Heart right ventricle (tissue), 16 donors: Measurements from ENCODE around the gene TEX264. TPM values are rescaled to one million over a fixed set of nuclear protein-coding genes. Genes with fewer than 3 reads are reported as not detected.

ENCODE experiments used
- ATAC-seq, 8 donors: fragments of 200-7000 bp; cut with Tn5 transposase; one replicate each; pipeline ENCODE4 v1.9.1; 2020; ENCODE audit warnings: mild to moderate bottlenecking in 8 of 8, moderate library complexity in 8 of 8, moderate number of reproducible peaks in 1 of 8
- DNase-seq, 2 donors: peaks; one replicate each; pipeline ENCODE4 v3.0.0-alpha.2; 2020
- H3K27ac ChIP-seq, 10 donors: fragments of 200-600 bp; sonication (generic) in 2 of 10; one replicate each; pipeline versions ENCODE4 v1.5.0 to v1.8.0; 2020 to 2022; ENCODE audit warnings: mild to moderate bottlenecking in 3 of 10
- H3K27me3 ChIP-seq, 7 donors: fragments of 200-600 bp; one replicate each; pipeline ENCODE4 v1.8.0; 2021 to 2022; ENCODE audit warnings: mild to moderate bottlenecking in 2 of 7
- H3K36me3 ChIP-seq, 9 donors: fragments of 200-600 bp; sonication (generic) in 1 of 9; one replicate each; pipeline versions ENCODE4 v1.5.0 to v1.8.0; 2020 to 2022; ENCODE audit warnings: mild to moderate bottlenecking in 2 of 9
- H3K4me1 ChIP-seq, 9 donors: fragments of 200-600 bp; sonication (generic) in 1 of 9; one replicate each; pipeline versions ENCODE4 v1.5.0 to v1.8.0; 2020 to 2022; ENCODE audit warnings: mild to moderate bottlenecking in 4 of 9
- H3K4me3 ChIP-seq, 10 donors: fragments of 200-600 bp; sonication (generic) in 2 of 10; one replicate each; pipeline versions ENCODE4 v1.5.0 to v1.8.0; 2020 to 2022; ENCODE audit warnings: mild to moderate bottlenecking in 7 of 10, moderate library complexity in 2 of 10
- H3K9me3 ChIP-seq, 11 donors: fragments of 200-600 bp in 10 of 11; sonication (generic) in 2 of 11; one replicate each; pipeline versions ENCODE4 v1.5.0 to v1.8.0; 2013 to 2022; ENCODE audit warnings: mild to moderate bottlenecking in 2 of 11, control low read depth in 1 of 11, moderate library complexity in 1 of 11
- WGBS, 2 donors: extraction: QIAGEN DNeasy Blood & Tissue Kit; methylation state at CpG; one replicate each; pipeline ENCODE4 v1.1.7; 2013; ENCODE audit warnings: inconsistent platforms in 1 of 2; 5-methylcytosine and 5-hydroxymethylcytosine counted together
- intact Hi-C, 10 donors: fragments of 100-400 bp; cut with DNase I; formaldehyde crosslinking; loops; one replicate each; pipeline versions ENCODE4 v1.11.1 to v1.14.2; 2022
- long read RNA-seq, 3 donors: library from polyadenylated mRNA; unstranded; transcript quantifications; one replicate each; pipeline ENCODE4 v2.0.0, GENCODE V29; 2020 to 2021
- polyA plus RNA-seq, 2 donors: library from polyadenylated mRNA; stranded (reverse); fragments of 200-250 nt; gene quantifications; one replicate each; pipeline ENCODE4 v1.2.3, GENCODE V29; 2013
- total RNA-seq, 10 donors: library from RNA; stranded (reverse); fragmentation: NEBNext Ultra II Directional in 3 of 10; extraction: Animal tissue kit (Norgen Biotek cat#: 25700) in 3 of 10; gene quantifications; one replicate each; pipeline versions ENCODE4 v1.2.1 to v1.2.4, GENCODE V29; 2021 to 2023
- TF ChIP-seq, protein P1 (sequence below), 9 donors: fragments of 200-600 bp; sonication (generic) in 2 of 9; IDR thresholded peaks; one replicate each; pipeline versions ENCODE4 v1.5.0 to v1.8.0; 2021 to 2022; ENCODE audit warnings: antibody characterized with exemption in 9 of 9, mild to moderate bottlenecking in 5 of 9, moderate library complexity in 1 of 9
- donor health status: Arrhythmogenic right ventricular cardiomyopathy.
- donor health status: ischemic (EF 13 %, LVEDD 7.1; RV severe dilation, severe dysfunction).
- donor health status: healthy with polysubstance abuse.
- donor health status: DM: no; HTN: yes; CAD: no.
- donor health status: DM: no; HTN: no; CAD: no.
- donor health status: ischemic (EF 25% LVEDD 6.9; RV normal size, moderate dysfunction).
- donor health status: ischemic (EF 25% LVEDD 5.7; RV mildly dilated, moderate dysfunction).
- donor health status: healthy.
- donor health status: DM: yes; HTN: yes; CAD: no.
- donor health status: Ischemic cardiomyopathy.
- donor health status: ischemic (EF 35%, LVEDD 5.7; RV mildly dilated, moderate dysfunction).
- donor health status: nonischemic (EF 11% LVEDD 7.7; RV severe dilation, severe dysfunction).
- donor health status: DM: yes; HTN: yes; CAD: no.
- donor health status: PGD.
- donor health status: ischemic (EF 29% LVEDD 5.4; RV normal size, mild dysfunction).
- donor health status: nonischemic (EF 23%, LVEDD 6.1; RV moderate dilation, normal function).

The TEX264 gene, protein sequence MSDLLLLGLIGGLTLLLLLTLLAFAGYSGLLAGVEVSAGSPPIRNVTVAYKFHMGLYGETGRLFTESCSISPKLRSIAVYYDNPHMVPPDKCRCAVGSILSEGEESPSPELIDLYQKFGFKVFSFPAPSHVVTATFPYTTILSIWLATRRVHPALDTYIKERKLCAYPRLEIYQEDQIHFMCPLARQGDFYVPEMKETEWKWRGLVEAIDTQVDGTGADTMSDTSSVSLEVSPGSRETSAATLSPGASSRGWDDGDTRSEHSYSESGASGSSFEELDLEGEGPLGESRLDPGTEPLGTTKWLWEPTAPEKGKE
- total RNA-seq: 10 to 100 TPM; 28.4 to 50.1 (median 33.4) TPM
- 10 to 100 TPM; 66.7 to 87.0 TPM for polyA plus RNA-seq
- long read RNA-seq, donor 1, transcript TEX264-201 (5 exons, 1,340 nt): major isoform, 48 of 71 reads
- long read RNA-seq, donor 1, partial matches to known transcripts: 7 of 71 reads
- long read RNA-seq, donor 1, other reads (novel, unspliced or antisense): 7 of 71 reads
- long read RNA-seq, donor 2, transcript TEX264-201 (5 exons, 1,340 nt): major isoform, 32 of 61 reads
- long read RNA-seq, donor 2, transcript TEX264-213 (4 exons, 800 nt): minor isoform, 7 of 61 reads
- long read RNA-seq, donor 2, partial matches to known transcripts: 4 of 61 reads
- long read RNA-seq, donor 2, other reads (novel, unspliced or antisense): 11 of 61 reads
- long read RNA-seq, donor 3, transcript TEX264-215 (6 exons, 1,488 nt): minor isoform, 9 of 165 reads
- long read RNA-seq, donor 3, transcript TEX264-201 (5 exons, 1,340 nt): major isoform, 118 of 165 reads
- long read RNA-seq, donor 3, partial matches to known transcripts: 9 of 165 reads
- long read RNA-seq, donor 3, other reads (novel, unspliced or antisense): 20 of 165 reads

DNA sequence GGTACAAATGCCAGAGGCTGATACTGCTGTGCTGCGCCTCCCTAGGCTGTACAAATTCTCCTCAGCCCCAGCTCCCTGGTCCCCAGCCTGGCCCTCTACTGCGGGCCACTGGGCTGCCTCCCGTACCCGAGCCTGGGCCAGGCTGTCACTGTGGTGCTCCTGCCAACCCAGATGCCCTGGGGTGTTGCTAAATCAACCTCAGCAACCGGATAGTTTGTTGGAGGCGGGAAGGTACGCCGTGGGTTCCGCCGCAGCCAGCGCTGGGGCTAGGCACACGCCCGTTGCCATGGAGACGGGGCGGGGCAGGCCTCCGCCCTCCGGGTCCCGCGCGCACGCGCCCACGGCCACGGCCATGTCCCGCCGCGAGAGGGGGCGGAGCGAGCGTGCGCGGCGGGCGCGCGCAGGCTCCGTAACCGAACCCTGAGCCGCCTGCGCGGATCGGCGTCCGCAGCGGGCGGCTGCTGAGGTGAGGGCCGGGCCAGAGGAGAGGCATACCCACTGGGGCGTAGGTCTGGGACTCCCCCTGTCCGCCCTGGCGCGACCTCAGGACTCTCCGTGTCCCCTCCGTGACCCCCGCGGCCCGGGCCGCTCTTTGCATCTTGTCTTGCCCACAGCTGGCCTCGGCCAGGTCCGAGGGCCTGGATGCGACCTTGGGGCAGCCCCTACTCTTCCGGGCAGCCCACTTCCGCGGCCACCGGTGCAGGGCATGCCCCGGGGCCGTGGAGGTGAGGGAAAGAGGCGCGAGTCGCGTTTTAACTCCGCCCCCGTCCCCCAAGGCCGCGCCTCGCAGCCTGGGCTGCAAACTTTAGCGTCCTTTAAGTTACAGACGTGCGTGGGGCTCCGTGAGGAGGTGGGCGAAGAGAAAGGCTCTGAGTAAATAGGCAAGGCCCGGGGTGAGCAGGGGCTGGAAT is at the start of gene TEX264:
TSS of gene TEX264 (plus strand) at position 430 of the 911 bp plus-strand sequence. CDS start 3,053 bp downstream, outside the sequence.
- no peaks in the 10 kb centered on the region for H3K27me3 ChIP-seq
- peak within 1 kb of the TSS; percentile 72 to 98 (median 88) for H3K4me3 ChIP-seq
- WGBS, 2 donors: 1% methylated on average over 78 to 81 of the region's 81 CpGs
- peak within 1 kb of the TSS; percentile 90 to 99 (median 97) for H3K27ac ChIP-seq
- no peaks in the 10 kb centered on the region for H3K9me3 ChIP-seq
- peaks cover 7 to 65% (median 40%) of the 10 kb centered on the region in 9 donors for H3K4me1 ChIP-seq
- peak; percentile 87 to 95 for DNase-seq
- peak; percentile 90 to 96 (median 94) for ATAC-seq
- peaks cover 0 to 21% (median 0%) of the 10 kb centered on the region in 9 donors for H3K36me3 ChIP-seq
- intact Hi-C loops: loop anchor here in 6 of 10 donors (1.0 to 10.0 kb wide), 5 partner anchors 169 to 284 kb away; partner anchors contain the start of genes DCAF1 (in 3 of the 6), RBM15B (in 3 of the 6) and MANF (in 1 of the 6)
- TF ChIP-seq, protein P1, sequence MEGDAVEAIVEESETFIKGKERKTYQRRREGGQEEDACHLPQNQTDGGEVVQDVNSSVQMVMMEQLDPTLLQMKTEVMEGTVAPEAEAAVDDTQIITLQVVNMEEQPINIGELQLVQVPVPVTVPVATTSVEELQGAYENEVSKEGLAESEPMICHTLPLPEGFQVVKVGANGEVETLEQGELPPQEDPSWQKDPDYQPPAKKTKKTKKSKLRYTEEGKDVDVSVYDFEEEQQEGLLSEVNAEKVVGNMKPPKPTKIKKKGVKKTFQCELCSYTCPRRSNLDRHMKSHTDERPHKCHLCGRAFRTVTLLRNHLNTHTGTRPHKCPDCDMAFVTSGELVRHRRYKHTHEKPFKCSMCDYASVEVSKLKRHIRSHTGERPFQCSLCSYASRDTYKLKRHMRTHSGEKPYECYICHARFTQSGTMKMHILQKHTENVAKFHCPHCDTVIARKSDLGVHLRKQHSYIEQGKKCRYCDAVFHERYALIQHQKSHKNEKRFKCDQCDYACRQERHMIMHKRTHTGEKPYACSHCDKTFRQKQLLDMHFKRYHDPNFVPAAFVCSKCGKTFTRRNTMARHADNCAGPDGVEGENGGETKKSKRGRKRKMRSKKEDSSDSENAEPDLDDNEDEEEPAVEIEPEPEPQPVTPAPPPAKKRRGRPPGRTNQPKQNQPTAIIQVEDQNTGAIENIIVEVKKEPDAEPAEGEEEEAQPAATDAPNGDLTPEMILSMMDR (IDR thresholded peaks at IDR 0.05): peak in 1 of 9 donors; percentile 10

DNA sequence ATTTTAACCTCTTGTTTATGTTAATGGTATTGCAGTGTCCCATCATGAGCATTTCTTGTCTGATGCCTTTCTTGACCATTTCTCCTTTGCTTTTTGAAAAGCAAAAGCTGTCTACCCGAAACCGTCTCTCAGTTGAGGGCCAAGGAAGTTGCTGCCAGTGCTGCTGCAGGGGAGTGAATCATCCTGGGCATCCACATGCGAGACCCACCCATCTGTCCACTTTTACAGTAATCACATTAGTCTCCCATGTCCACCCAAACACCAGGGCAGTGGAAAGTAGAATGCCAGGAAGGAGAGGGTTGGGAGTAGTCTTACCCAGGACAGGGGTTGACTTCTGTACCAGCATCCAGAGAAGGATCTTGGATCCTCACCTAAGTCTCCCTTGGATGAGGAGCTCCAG is 48.6 kb upstream of the TEX264 start:
- no peak overlapping the region for H3K27ac ChIP-seq
- TF ChIP-seq, protein P1 (IDR thresholded peaks at IDR 0.05): no peak
- H3K4me3 ChIP-seq: no peak overlapping the region
- no peaks in the 10 kb centered on the region for H3K27me3 ChIP-seq
- intact Hi-C loops: no loop called here
- no peaks in the 10 kb centered on the region for H3K9me3 ChIP-seq
- peaks cover 0 to 33% (median 23%) of the 10 kb centered on the region in 9 donors for H3K4me1 ChIP-seq
- H3K36me3 ChIP-seq: peaks cover 0 to 7% (median 2%) of the 10 kb centered on the region in 9 donors
- 91 to 94% methylated on average over 3 of the region's 3 CpGs for WGBS, 2 donors
- DNase-seq: no peak
- ATAC-seq: no peak

DNA sequence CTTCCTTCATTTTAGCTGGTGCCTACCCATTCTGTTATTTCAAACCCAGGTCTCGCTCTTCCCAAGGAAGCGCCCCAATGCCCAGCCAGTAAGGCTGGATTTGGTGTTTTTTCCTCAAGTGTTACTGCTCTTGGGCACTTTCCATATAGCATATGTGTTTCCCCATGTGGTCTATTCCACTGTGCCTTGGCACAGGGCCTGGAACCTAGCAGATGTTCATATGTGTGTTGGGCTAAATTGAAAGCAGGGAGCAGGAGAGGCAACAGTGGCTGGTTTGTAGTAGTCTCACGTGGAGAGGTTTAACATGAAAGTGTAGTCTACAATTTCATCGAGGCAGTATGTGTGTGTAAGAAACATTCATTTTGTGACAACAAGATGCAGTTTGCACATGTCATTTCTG is 48.2 kb upstream of the TEX264 start:
- WGBS, 2 donors: 84 to 87% methylated on average over 4 of the region's 4 CpGs

More for the DNA sequence above, 48.2 kb upstream of the TEX264 start:
- Histone ChIP-seq H3K36me3 (peaks cover 0 to 11% (median 7%) of the 10 kb centered on the region in 9 donors), H3K4me1 (peaks cover 0 to 33% (median 23%) of the 10 kb centered on the region in 9 donors), H3K27me3 (no peaks in the 10 kb centered on the region), H3K27ac (no peak overlapping the region), H3K4me3 (no peak overlapping the region), H3K9me3 (no peaks in the 10 kb centered on the region)
- intact Hi-C loops: no loop called here
- DNase-seq: no peak
- ATAC-seq: peak in 1 of 8 donors; percentile 26
- TF ChIP-seq, protein P1 (IDR thresholded peaks at IDR 0.05): no peak
